NCI-H446 treated with DMSO at 0.1 percent for 48 hours (cell line): ENCODE measurements around the gene VWA5A.
"Not testable (repeated sequence)": the region's sequence is repeated elsewhere in the genome, so short reads cannot be mapped to it uniquely, and the experiment has no call there.

Experiments
- DNase-seq: peaks from one replicate; lab custom pipeline; 2025; lab: John Stamatoyannopoulos, UW

The VWA5A gene

GRCh38 chr11:124093330-124093729, 21.9 kb upstream of the VWA5A start:
- no peak for DNase-seq

GRCh38 chr11:124094731-124095130, 20.5 kb upstream of the VWA5A start:
- no peak for DNase-seq

- DNase-seq, result no peak
Observed at GRCh38 chr11:124096364-124096763, 18.9 kb upstream of the VWA5A start.

- no peak for DNase-seq
Observed at GRCh38 chr11:124098141-124098540, 17.1 kb upstream of the VWA5A start.

- DNase-seq, result no peak
Observed at GRCh38 chr11:124101737-124102136, 13.5 kb upstream of the VWA5A start.

- DNase-seq, result no peak
Observed at GRCh38 chr11:124108156-124108555, 7.1 kb upstream of the VWA5A start.

GRCh38 chr11:124109377-124109776, 5.9 kb upstream of the VWA5A start:
- DNase-seq, result no peak

- DNase-seq, result no peak
Observed at GRCh38 chr11:124110201-124110600, 5.0 kb upstream of the VWA5A start.

GRCh38 chr11:124113890-124114289, 1.4 kb upstream of the VWA5A start:
- DNase-seq, result no peak

- no peak for DNase-seq
Observed at GRCh38 chr11:124115782-124116616, 749 bp downstream of the VWA5A start.

- DNase-seq, result no peak
Observed at GRCh38 chr11:124119103-124119502, 3.9 kb downstream of the VWA5A start.

DNA sequence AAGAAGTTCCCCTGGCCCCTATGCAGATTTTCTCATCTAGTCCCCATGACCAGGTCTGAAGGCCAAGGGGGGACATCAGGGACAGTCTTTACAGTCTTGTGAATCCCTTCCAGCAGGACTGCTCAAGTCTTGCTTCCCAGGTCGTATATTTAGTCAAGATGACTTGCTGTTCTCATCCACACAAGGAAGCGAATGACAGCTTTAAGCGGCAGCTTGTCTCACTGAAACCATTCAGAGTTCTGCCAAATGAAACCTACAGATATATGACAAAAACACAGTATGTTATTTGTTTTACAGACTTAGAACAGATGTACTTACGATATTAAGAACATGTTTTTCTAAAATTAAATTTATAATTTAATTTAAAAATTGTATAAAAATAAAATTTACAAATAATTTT, 5.6 kb downstream of the VWA5A start:
- no peak for DNase-seq

- no peak for DNase-seq
Observed at GRCh38 chr11:124122123-124122522, 6.9 kb downstream of the VWA5A start.

- DNase-seq, result no peak
Observed at GRCh38 chr11:124123622-124124021, 8.4 kb downstream of the VWA5A start.

- not testable (repeated sequence) for DNase-seq
Observed at GRCh38 chr11:124127134-124127533, 11.9 kb downstream of the VWA5A start.

- no peak for DNase-seq
Observed at GRCh38 chr11:124143034-124143433, 27.8 kb downstream of the VWA5A start.

DNA sequence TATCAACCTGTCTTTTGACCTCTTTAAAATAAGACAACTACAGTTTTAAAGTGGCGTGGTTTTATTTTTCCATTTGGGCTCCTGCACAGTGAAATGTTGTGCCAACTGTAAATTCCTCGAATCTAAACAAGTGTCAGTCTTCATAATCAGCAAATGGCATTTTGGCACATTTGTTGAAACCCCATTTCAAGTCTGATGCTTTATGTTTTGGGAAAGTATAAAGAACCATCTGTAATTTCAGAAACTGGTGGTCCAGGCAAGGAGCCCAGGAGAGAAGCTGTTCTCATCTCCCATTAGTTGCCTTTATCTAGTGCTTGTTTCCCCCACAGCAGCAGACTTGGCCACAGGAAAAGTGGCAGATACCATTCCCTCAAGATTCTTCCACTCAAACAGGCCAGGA, 32.7 kb downstream of the VWA5A start:
- DNase-seq, result no peak

- DNase-seq, result no peak
Observed at GRCh38 chr11:124150684-124151083, 35.4 kb downstream of the VWA5A start.

- DNase-seq, result no peak
Observed at GRCh38 chr11:124152770-124153407, 37.6 kb downstream of the VWA5A start.

GRCh38 chr11:124153821-124154220, 38.6 kb downstream of the VWA5A start:
- no peak for DNase-seq

DNA sequence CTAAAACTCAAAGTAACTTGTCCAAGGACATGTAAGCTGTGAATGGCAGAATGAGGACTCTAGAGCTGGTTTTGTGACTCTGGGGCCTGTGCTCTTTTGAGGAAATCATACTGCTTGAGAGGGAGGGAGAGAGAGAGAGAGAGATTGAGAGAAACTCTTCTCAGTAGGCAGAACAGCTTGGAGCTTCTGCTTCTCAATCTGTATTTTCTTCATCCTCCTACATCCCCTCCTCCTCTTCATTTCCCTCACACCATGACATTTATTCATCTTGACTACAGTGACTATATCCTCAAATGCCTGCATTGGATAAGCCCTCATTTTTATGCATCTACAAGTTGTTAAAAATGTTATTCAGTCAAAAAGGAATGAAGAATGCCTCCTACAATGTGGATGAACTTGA, 44.2 kb downstream of the VWA5A start:
- DNase-seq, result no peak

DNA sequence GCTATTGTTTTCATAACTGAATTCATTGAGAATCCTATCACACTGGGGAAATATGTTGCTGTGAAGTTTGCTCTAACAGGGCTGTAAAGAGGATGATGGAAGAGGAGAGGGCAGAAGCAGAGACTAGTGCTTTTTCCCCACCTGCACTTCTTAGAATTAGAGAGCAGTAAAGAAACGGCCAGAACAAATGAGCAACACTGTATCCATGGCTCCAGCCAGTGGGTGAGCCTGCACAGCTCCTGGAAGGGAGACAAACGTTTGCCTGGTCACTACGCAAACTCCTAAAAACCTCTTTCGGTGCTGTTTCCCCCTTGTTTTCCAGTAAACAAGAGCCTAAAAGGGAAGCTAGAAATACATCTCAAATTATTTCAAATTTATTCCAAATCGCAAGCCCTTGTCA, 45.7 kb downstream of the VWA5A start:
- DNase-seq, result no peak

- DNase-seq, result no peak
Observed at GRCh38 chr11:124167826-124168231, 52.6 kb downstream of the VWA5A start.

GRCh38 chr11:124168796-124169195, 53.5 kb downstream of the VWA5A start:
- no peak for DNase-seq
